Heart left ventricle (tissue), 16 donors: Measurements from ENCODE around the gene MFSD6L. TPM values are rescaled to one million over a fixed set of nuclear protein-coding genes. Genes with fewer than 3 reads are reported as not detected.

Experiments used
- ATAC-seq, 4 donors: fragments of 200-7000 bp; cut with Tn5 transposase; one replicate each; pipeline ENCODE4 v1.9.1; 2020 to 2022; ENCODE audit warnings: moderate library complexity in 4 of 4, mild to moderate bottlenecking in 3 of 4, moderate number of reproducible peaks in 1 of 4
- DNase-seq, 5 donors: peaks; one replicate each; pipeline ENCODE4 v3.0.0-alpha.2; 2020
- H3K27ac ChIP-seq, 12 donors: fragments of 200-600 bp; sonication (generic) in 4 of 12; one replicate each; pipeline versions ENCODE4 v1.5.0 to v1.8.0; 2016 to 2022; ENCODE audit warnings: mild to moderate bottlenecking in 2 of 12
- H3K27me3 ChIP-seq, 9 donors: fragments of 200-600 bp; sonication (generic) in 2 of 9; one replicate each; pipeline versions ENCODE4 v1.5.1 to v1.8.0; 2016 to 2022; ENCODE audit warnings: mild to moderate bottlenecking in 3 of 9
- H3K36me3 ChIP-seq, 9 donors: fragments of 200-600 bp; sonication (generic) in 2 of 9; one replicate each; pipeline versions ENCODE4 v1.5.0 to v1.8.0; 2018 to 2022; ENCODE audit warnings: mild to moderate bottlenecking in 2 of 9
- H3K4me1 ChIP-seq, 12 donors: fragments of 200-600 bp; sonication (generic) in 4 of 12; one replicate each; pipeline versions ENCODE4 v1.5.0 to v1.8.0; 2016 to 2022; ENCODE audit warnings: mild to moderate bottlenecking in 3 of 12
- H3K4me3 ChIP-seq, 12 donors: fragments of 200-600 bp; sonication (generic) in 4 of 12; one replicate each; pipeline versions ENCODE4 v1.5.0 to v1.8.0; 2017 to 2022; ENCODE audit warnings: mild to moderate bottlenecking in 9 of 12, moderate library complexity in 4 of 12
- H3K9me3 ChIP-seq, 12 donors: fragments of 200-600 bp; sonication (generic) in 4 of 12; one replicate each; pipeline versions ENCODE4 v1.5.0 to v1.8.0; 2016 to 2022; ENCODE audit warnings: mild to moderate bottlenecking in 1 of 12
- CTCF ChIP-seq, 12 donors: fragments of 200-600 bp; sonication (generic) in 4 of 12; IDR thresholded peaks; one replicate each; pipeline versions ENCODE4 v1.5.0 to v1.8.0; 2018 to 2022; ENCODE audit warnings: antibody characterized with exemption in 12 of 12, mild to moderate bottlenecking in 5 of 12
- POLR2A ChIP-seq, 2 donors: fragments of 450-650 bp; IDR thresholded peaks; one replicate each; pipeline ENCODE4 v1.6.1; 2017; ENCODE audit warnings: antibody characterized with exemption in 2 of 2, mild to moderate bottlenecking in 2 of 2, moderate library complexity in 2 of 2
- WGBS, 4 donors: extraction: QIAGEN DNeasy Blood & Tissue Kit in 2 of 4; methylation state at CpG; one replicate each; pipeline versions ENCODE4 v1.1.5 to v1.1.7; 2013 to 2018; 5-methylcytosine and 5-hydroxymethylcytosine counted together
- intact Hi-C, 10 donors: fragments of 100-400 bp; cut with DNase I; formaldehyde crosslinking; loops; one replicate each; pipeline versions ENCODE4 v1.11.1 to v1.14.2; 2022
- polyA plus RNA-seq, 2 donors: library from polyadenylated mRNA; stranded (reverse); fragments of 200-250 nt; gene quantifications; one replicate each; pipeline ENCODE4 v1.2.3, GENCODE V29; 2013
- total RNA-seq, 9 donors: library from RNA; depleted of rRNA in 2 of 9; stranded (reverse); fragments of >200 nt in 2 of 9; fragmentation: NEBNext Ultra II Directional in 3 of 9; extraction: Animal tissue kit (Norgen Biotek cat#: 25700) in 3 of 9; gene quantifications; one replicate each; pipeline versions ENCODE4 v1.1.0 to v1.2.4, GENCODE V29; 2016 to 2023
- donor health status: ischemic (EF 13 %, LVEDD 7.1; RV severe dilation, severe dysfunction).
- donor health status: healthy with polysubstance abuse.
- donor health status: DM: no; HTN: yes; CAD: no.
- donor health status: DM: no; HTN: no; CAD: no.
- donor health status: ischemic (EF 25% LVEDD 6.9; RV normal size, moderate dysfunction).
- donor health status: ischemic (EF 25% LVEDD 5.7; RV mildly dilated, moderate dysfunction).
- donor health status: healthy.
- donor health status: DM: yes; HTN: yes; CAD: no.
- donor health status: ischemic (EF 35%, LVEDD 5.7; RV mildly dilated, moderate dysfunction).
- donor health status: nonischemic (EF 11% LVEDD 7.7; RV severe dilation, severe dysfunction).
- donor health status: DM: yes; HTN: yes; CAD: no.
- donor health status: PGD.
- donor health status: ischemic (EF 29% LVEDD 5.4; RV normal size, mild dysfunction).
- donor health status: nonischemic (EF 23%, LVEDD 6.1; RV moderate dilation, normal function).

The MFSD6L gene
- total and polyA plus RNA-seq, 11 donors, result 0.08 to 0.43 (median 0.21) TPM; not detected in 8

GRCh38 chr17:8838551-8839095 lies 39.5 kb upstream of the MFSD6L start:
- Histone ChIP-seq H3K27me3 (no peaks in the 10 kb centered on the region), H3K9me3 (no peaks in the 10 kb centered on the region), H3K4me1 (peaks cover 0 to 16% (median 0%) of the 10 kb centered on the region in 12 donors), H3K27ac (no peak overlapping the region), H3K36me3 (no peaks in the 10 kb centered on the region), H3K4me3 (no peak overlapping the region)
- WGBS, 4 donors, result 95 to 98% (median 96%) methylated on average over 9 to 12 of the region's 12 CpGs
- no peak for TF ChIP-seq CTCF (IDR thresholded peaks at IDR 0.05)
- no peak for ATAC-seq
- intact Hi-C loops, result loop anchor here in 2 of 10 donors (5.0 to 10.0 kb wide), 2 partner anchors 54 to 56 kb away; no protein-coding TSS in a partner anchor
- DNase-seq, result no peak

GRCh38 chr17:8837563-8838075 lies 38.5 kb upstream of the MFSD6L start:
- no peak for TF ChIP-seq CTCF (IDR thresholded peaks at IDR 0.05)
- TF ChIP-seq POLR2A (IDR thresholded peaks at IDR 0.05), result no peak
- H3K4me1 ChIP-seq, result peaks cover 0 to 9% (median 0%) of the 10 kb centered on the region in 12 donors
- H3K27ac ChIP-seq, result no peak overlapping the region
- ATAC-seq (peak in 3 of 4 donors; percentile 57 to 85 (median 66)), DNase-seq (peak in 2 of 5 donors; percentile 21 to 52)
- WGBS, 4 donors, result 33 to 37% (median 35%) methylated on average over 8 of the region's 8 CpGs
- no peak overlapping the region for H3K4me3 ChIP-seq
- H3K27me3 ChIP-seq, result peaks cover 0 to 7% (median 0%) of the 10 kb centered on the region in 9 donors
- H3K36me3 ChIP-seq, result no peaks in the 10 kb centered on the region
- intact Hi-C loops, result loop anchor here in 2 of 10 donors (5.0 to 10.0 kb wide), 2 partner anchors 55 to 57 kb away; no protein-coding TSS in a partner anchor
- H3K9me3 ChIP-seq, result no peaks in the 10 kb centered on the region

- intact Hi-C loops, result loop anchor here in 2 of 10 donors (5.0 to 10.0 kb wide), 2 partner anchors 55 to 58 kb away; no protein-coding TSS in a partner anchor
- H3K4me3 ChIP-seq, result no peak overlapping the region
- DNase-seq (no peak), ATAC-seq (no peak)
- peaks cover 0 to under 1% (median 0%) of the 10 kb centered on the region in 9 donors for H3K36me3 ChIP-seq
- H3K27ac ChIP-seq, result no peak overlapping the region
- H3K4me1 ChIP-seq, result peaks cover 0 to 9% (median 0%) of the 10 kb centered on the region in 12 donors
- TF ChIP-seq POLR2A (IDR thresholded peaks at IDR 0.05), result no peak
- TF ChIP-seq CTCF (IDR thresholded peaks at IDR 0.05), result no peak
- H3K9me3 ChIP-seq, result no peaks in the 10 kb centered on the region
- peaks cover 0 to 7% (median 0%) of the 10 kb centered on the region in 9 donors for H3K27me3 ChIP-seq
- 76 to 85% (median 82%) methylated on average over 15 of the region's 15 CpGs for WGBS, 4 donors
These were observed 37.8 kb upstream of the MFSD6L start for GRCh38 chr17:8836821-8837562.
